ENCODE data around the gene NPTXR. TPM values are rescaled to one million over a fixed set of nuclear protein-coding genes. Genes with fewer than 3 reads are reported as not detected.
A peak's percentile ranks its signal among the peaks of the same experiment; 100 is the strongest.

The NPTXR gene
- total RNA-seq = 1.6 TPM

- H3K27me3 ChIP-seq (ENCODE audit: control insufficient read depth in 3 of 3, insufficient read depth in 3 of 3, low read length in 3 of 3) = peaks cover 47 to 57% (median 54%) of the 10 kb centered on the region in 3 donors
- no peaks in the 10 kb centered on the region for H3K36me3 ChIP-seq (ENCODE audit: control insufficient read depth in 3 of 3, insufficient read depth in 3 of 3, low read length in 3 of 3)
- no peak within 1 kb of the TSS for H3K27ac ChIP-seq (ENCODE audit: low read depth, low read length)
- no peaks in the 10 kb centered on the region for H3K9me3 ChIP-seq (ENCODE audit: control insufficient read depth in 3 of 3, low read length in 3 of 3)
- H3K9ac ChIP-seq (ENCODE audit: low read depth in 1 of 3, low read length in 3 of 3) = peak within 1 kb of the TSS in 1 of 3 donors; percentile 57
- peaks cover 3 to 9% (median 3%) of the 10 kb centered on the region in 3 donors for H3K4me1 ChIP-seq (ENCODE audit: control insufficient read depth in 3 of 3, insufficient read depth in 3 of 3, low read length in 3 of 3)
- H3K4me3 ChIP-seq (ENCODE audit: low read length in 3 of 3) = peak within 1 kb of the TSS in 2 of 3 donors; percentile 41 to 49
These were observed at the start of gene NPTXR for GRCh38 chr22:38843657-38844314. NPTXR (minus strand) TSS chr22:38844028.

GRCh38 chr22:38891256-38891655 lies 47.4 kb upstream of the NPTXR start:
- H3K9ac ChIP-seq (ENCODE audit: low read depth in 1 of 3, low read length in 3 of 3) = no peak overlapping the region

GRCh38 chr22:38890377-38890776 lies 46.5 kb upstream of the NPTXR start:
- Histone ChIP-seq H3K9me3 (ENCODE audit: control insufficient read depth in 3 of 3, low read length in 3 of 3) (no peaks in the 10 kb centered on the region), H3K9ac (ENCODE audit: low read depth in 1 of 3, low read length in 3 of 3) (no peak overlapping the region), H3K4me1 (ENCODE audit: control insufficient read depth in 3 of 3, insufficient read depth in 3 of 3, low read length in 3 of 3) (no peaks in the 10 kb centered on the region), H3K27me3 (ENCODE audit: control insufficient read depth in 3 of 3, insufficient read depth in 3 of 3, low read length in 3 of 3) (peaks cover 6 to 9% (median 8%) of the 10 kb centered on the region in 3 donors), H3K27ac (ENCODE audit: low read depth, low read length) (no peak overlapping the region), H3K4me3 (ENCODE audit: low read length in 3 of 3) (no peak overlapping the region), H3K36me3 (ENCODE audit: control insufficient read depth in 3 of 3, insufficient read depth in 3 of 3, low read length in 3 of 3) (no peaks in the 10 kb centered on the region)

More at GRCh38 chr22:38891256-38891655, 47.4 kb upstream of the NPTXR start:
- no peaks in the 10 kb centered on the region for H3K9me3 ChIP-seq (ENCODE audit: control insufficient read depth in 3 of 3, low read length in 3 of 3)
- H3K4me3 ChIP-seq (ENCODE audit: low read length in 3 of 3) = no peak overlapping the region
- no peaks in the 10 kb centered on the region for H3K4me1 ChIP-seq (ENCODE audit: control insufficient read depth in 3 of 3, insufficient read depth in 3 of 3, low read length in 3 of 3)
- H3K27ac ChIP-seq (ENCODE audit: low read depth, low read length) = no peak overlapping the region
- H3K36me3 ChIP-seq (ENCODE audit: control insufficient read depth in 3 of 3, insufficient read depth in 3 of 3, low read length in 3 of 3) = no peaks in the 10 kb centered on the region
- peaks cover 6 to 9% (median 8%) of the 10 kb centered on the region in 3 donors for H3K27me3 ChIP-seq (ENCODE audit: control insufficient read depth in 3 of 3, insufficient read depth in 3 of 3, low read length in 3 of 3)

GRCh38 chr22:38886333-38886732 lies 42.5 kb upstream of the NPTXR start:
- H3K4me3 ChIP-seq (ENCODE audit: low read length in 3 of 3) = no peak overlapping the region
- peaks cover 0 to 5% (median 0%) of the 10 kb centered on the region in 3 donors for H3K27me3 ChIP-seq (ENCODE audit: control insufficient read depth in 3 of 3, insufficient read depth in 3 of 3, low read length in 3 of 3)
- H3K36me3 ChIP-seq (ENCODE audit: control insufficient read depth in 3 of 3, insufficient read depth in 3 of 3, low read length in 3 of 3) = no peaks in the 10 kb centered on the region
- no peak overlapping the region for H3K9ac ChIP-seq (ENCODE audit: low read depth in 1 of 3, low read length in 3 of 3)
- no peaks in the 10 kb centered on the region for H3K9me3 ChIP-seq (ENCODE audit: control insufficient read depth in 3 of 3, low read length in 3 of 3)
- no peak overlapping the region for H3K27ac ChIP-seq (ENCODE audit: low read depth, low read length)
- H3K4me1 ChIP-seq (ENCODE audit: control insufficient read depth in 3 of 3, insufficient read depth in 3 of 3, low read length in 3 of 3) = peaks cover 13 to 16% (median 14%) of the 10 kb centered on the region in 3 donors

- H3K27ac ChIP-seq (ENCODE audit: low read depth, low read length) = no peak overlapping the region
- no peaks in the 10 kb centered on the region for H3K36me3 ChIP-seq (ENCODE audit: control insufficient read depth in 3 of 3, insufficient read depth in 3 of 3, low read length in 3 of 3)
- H3K9ac ChIP-seq (ENCODE audit: low read depth in 1 of 3, low read length in 3 of 3) = no peak overlapping the region
These were observed 39.3 kb upstream of the NPTXR start for GRCh38 chr22:38882972-38883622.

GRCh38 chr22:38881997-38882879 lies 38.4 kb upstream of the NPTXR start:
- H3K4me3 ChIP-seq (ENCODE audit: low read length in 3 of 3) = peak overlapping the region in 1 of 3 donors; percentile 49
- no peaks in the 10 kb centered on the region for H3K27me3 ChIP-seq (ENCODE audit: control insufficient read depth in 3 of 3, insufficient read depth in 3 of 3, low read length in 3 of 3)
- H3K36me3 ChIP-seq (ENCODE audit: control insufficient read depth in 3 of 3, insufficient read depth in 3 of 3, low read length in 3 of 3) = no peaks in the 10 kb centered on the region
- peaks cover 15 to 18% (median 16%) of the 10 kb centered on the region in 3 donors for H3K4me1 ChIP-seq (ENCODE audit: control insufficient read depth in 3 of 3, insufficient read depth in 3 of 3, low read length in 3 of 3)
- peak overlapping the region in 1 of 3 donors; percentile 82 for H3K9ac ChIP-seq (ENCODE audit: low read depth in 1 of 3, low read length in 3 of 3)
- H3K27ac ChIP-seq (ENCODE audit: low read depth, low read length) = peak overlapping the region; percentile 78
- no peaks in the 10 kb centered on the region for H3K9me3 ChIP-seq (ENCODE audit: control insufficient read depth in 3 of 3, low read length in 3 of 3)

More at GRCh38 chr22:38882972-38883622, 39.3 kb upstream of the NPTXR start:
- peaks cover 15 to 18% (median 16%) of the 10 kb centered on the region in 3 donors for H3K4me1 ChIP-seq (ENCODE audit: control insufficient read depth in 3 of 3, insufficient read depth in 3 of 3, low read length in 3 of 3)
- H3K9me3 ChIP-seq (ENCODE audit: control insufficient read depth in 3 of 3, low read length in 3 of 3) = no peaks in the 10 kb centered on the region
- no peaks in the 10 kb centered on the region for H3K27me3 ChIP-seq (ENCODE audit: control insufficient read depth in 3 of 3, insufficient read depth in 3 of 3, low read length in 3 of 3)
- H3K4me3 ChIP-seq (ENCODE audit: low read length in 3 of 3) = no peak overlapping the region

GRCh38 chr22:38881464-38881871 lies 37.6 kb upstream of the NPTXR start:
- Histone ChIP-seq H3K27me3 (ENCODE audit: control insufficient read depth in 3 of 3, insufficient read depth in 3 of 3, low read length in 3 of 3) (no peaks in the 10 kb centered on the region), H3K4me1 (ENCODE audit: control insufficient read depth in 3 of 3, insufficient read depth in 3 of 3, low read length in 3 of 3) (peaks cover 15 to 18% (median 16%) of the 10 kb centered on the region in 3 donors), H3K27ac (ENCODE audit: low read depth, low read length) (peak overlapping the region; percentile 78), H3K9me3 (ENCODE audit: control insufficient read depth in 3 of 3, low read length in 3 of 3) (no peaks in the 10 kb centered on the region), H3K36me3 (ENCODE audit: control insufficient read depth in 3 of 3, insufficient read depth in 3 of 3, low read length in 3 of 3) (no peaks in the 10 kb centered on the region), H3K9ac (ENCODE audit: low read depth in 1 of 3, low read length in 3 of 3) (peak overlapping the region; percentile 68 to 82 (median 74)), H3K4me3 (ENCODE audit: low read length in 3 of 3) (peak overlapping the region; percentile 4 to 66 (median 49))

GRCh38 chr22:38879961-38880360 lies 36.1 kb upstream of the NPTXR start:
- H3K9ac ChIP-seq (ENCODE audit: low read depth in 1 of 3, low read length in 3 of 3) = no peak overlapping the region
- no peaks in the 10 kb centered on the region for H3K36me3 ChIP-seq (ENCODE audit: control insufficient read depth in 3 of 3, insufficient read depth in 3 of 3, low read length in 3 of 3)

GRCh38 chr22:38879108-38879729 lies 35.4 kb upstream of the NPTXR start:
- Histone ChIP-seq H3K9me3 (ENCODE audit: control insufficient read depth in 3 of 3, low read length in 3 of 3) (no peaks in the 10 kb centered on the region), H3K36me3 (ENCODE audit: control insufficient read depth in 3 of 3, insufficient read depth in 3 of 3, low read length in 3 of 3) (no peaks in the 10 kb centered on the region)

More at GRCh38 chr22:38879961-38880360, 36.1 kb upstream of the NPTXR start:
- no peaks in the 10 kb centered on the region for H3K9me3 ChIP-seq (ENCODE audit: control insufficient read depth in 3 of 3, low read length in 3 of 3)
- no peaks in the 10 kb centered on the region for H3K27me3 ChIP-seq (ENCODE audit: control insufficient read depth in 3 of 3, insufficient read depth in 3 of 3, low read length in 3 of 3)
- H3K4me3 ChIP-seq (ENCODE audit: low read length in 3 of 3) = no peak overlapping the region
- peaks cover 15 to 18% (median 16%) of the 10 kb centered on the region in 3 donors for H3K4me1 ChIP-seq (ENCODE audit: control insufficient read depth in 3 of 3, insufficient read depth in 3 of 3, low read length in 3 of 3)
- H3K27ac ChIP-seq (ENCODE audit: low read depth, low read length) = no peak overlapping the region

More at GRCh38 chr22:38879108-38879729, 35.4 kb upstream of the NPTXR start:
- Histone ChIP-seq H3K27me3 (ENCODE audit: control insufficient read depth in 3 of 3, insufficient read depth in 3 of 3, low read length in 3 of 3) (no peaks in the 10 kb centered on the region), H3K9ac (ENCODE audit: low read depth in 1 of 3, low read length in 3 of 3) (no peak overlapping the region), H3K4me3 (ENCODE audit: low read length in 3 of 3) (no peak overlapping the region), H3K4me1 (ENCODE audit: control insufficient read depth in 3 of 3, insufficient read depth in 3 of 3, low read length in 3 of 3) (peaks cover 15 to 18% (median 16%) of the 10 kb centered on the region in 3 donors), H3K27ac (ENCODE audit: low read depth, low read length) (no peak overlapping the region)
